HG03521 (cell line): Measurements from ENCODE around the gene ARHGAP26.

Experiments used
- ATAC-seq: cut with Tn5 transposase; IDR thresholded peaks from one replicate; pipeline ENCODE4 v1.9.1; 2021; ENCODE audit warnings: mild to moderate bottlenecking, moderate library complexity; ENCODE audit not compliant: unreplicated experiment

Gene ARHGAP26

GRCh38 chr5:143126174-143127019, 356.2 kb downstream of the ARHGAP26 start:
- ATAC-seq, result no peak

GRCh38 chr5:143128412-143129071, 358.4 kb downstream of the ARHGAP26 start:
- no peak for ATAC-seq

DNA sequence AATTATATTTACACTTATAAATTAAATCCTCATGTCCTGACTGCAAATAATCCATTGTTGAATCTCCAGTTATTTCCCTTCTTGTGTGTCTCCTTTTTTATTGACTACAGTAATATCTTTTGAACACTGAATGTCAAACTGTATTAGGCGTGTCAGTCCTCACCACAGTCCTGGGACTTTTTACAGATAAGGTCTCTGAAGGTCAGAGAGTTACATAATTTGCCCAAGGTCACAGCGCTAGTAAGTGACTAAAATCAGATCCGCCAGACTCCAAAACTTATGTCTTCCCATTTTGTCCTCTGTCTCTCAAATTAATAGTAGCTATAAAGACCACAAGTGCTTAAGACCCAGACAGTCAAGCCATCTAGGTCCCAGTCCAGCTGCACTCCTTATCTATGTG, 359.0 kb downstream of the ARHGAP26 start:
- ATAC-seq, result no peak

DNA sequence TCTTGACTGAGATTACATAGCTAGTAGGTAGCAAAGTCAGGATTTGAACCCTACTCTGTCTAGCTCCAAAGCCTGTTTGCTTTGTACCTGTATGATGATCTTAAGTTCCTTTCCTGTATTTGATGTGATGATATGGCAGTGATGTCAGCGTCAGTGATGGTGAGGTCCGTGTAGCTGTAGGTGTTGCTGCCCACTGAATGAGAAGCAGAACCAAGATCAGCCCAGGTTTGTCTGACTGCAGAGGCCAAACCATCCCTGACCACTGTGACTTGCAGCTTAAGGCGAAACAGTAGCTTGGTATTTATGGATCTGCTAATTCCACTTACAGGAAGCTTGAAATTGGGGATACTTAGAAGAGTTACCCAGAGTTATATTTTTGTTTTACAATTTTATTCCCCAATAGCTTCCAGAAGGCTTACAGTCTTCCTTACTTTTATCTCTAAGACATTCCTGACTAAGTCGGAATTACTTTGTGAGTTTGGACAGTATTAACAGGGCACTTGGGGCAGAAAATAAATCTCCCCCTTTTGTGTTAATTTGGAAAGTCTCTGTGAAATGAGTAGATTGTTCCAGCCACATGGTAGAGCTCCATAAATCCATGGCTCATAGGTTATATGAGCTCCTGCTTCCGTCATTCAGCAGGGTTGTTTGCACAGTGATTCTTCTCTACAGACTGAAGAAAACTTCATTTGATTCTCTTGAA, 359.9 kb downstream of the ARHGAP26 start:
- no peak for ATAC-seq

GRCh38 chr5:143130613-143131305, 360.6 kb downstream of the ARHGAP26 start:
- ATAC-seq, result no peak

DNA sequence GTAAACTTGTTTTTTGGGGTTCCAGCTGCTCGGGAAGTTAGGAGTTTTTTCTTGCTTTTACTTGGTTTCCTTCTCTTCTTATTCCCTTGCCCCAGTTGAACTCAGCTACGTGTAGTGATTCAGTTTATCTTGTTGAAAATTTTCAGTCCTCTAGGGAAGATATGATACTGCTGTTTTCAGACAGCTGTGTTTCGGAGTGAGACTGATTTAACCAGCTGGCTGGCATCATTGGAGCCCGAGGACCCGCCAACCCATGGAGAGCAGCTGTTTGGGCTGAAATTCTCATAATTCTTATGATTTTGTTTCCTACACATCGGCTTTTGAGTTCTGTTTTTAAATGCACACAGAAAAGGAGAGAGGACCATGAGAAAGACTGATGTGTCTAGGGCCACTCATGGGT, 361.8 kb downstream of the ARHGAP26 start:
- ATAC-seq, result no peak

DNA sequence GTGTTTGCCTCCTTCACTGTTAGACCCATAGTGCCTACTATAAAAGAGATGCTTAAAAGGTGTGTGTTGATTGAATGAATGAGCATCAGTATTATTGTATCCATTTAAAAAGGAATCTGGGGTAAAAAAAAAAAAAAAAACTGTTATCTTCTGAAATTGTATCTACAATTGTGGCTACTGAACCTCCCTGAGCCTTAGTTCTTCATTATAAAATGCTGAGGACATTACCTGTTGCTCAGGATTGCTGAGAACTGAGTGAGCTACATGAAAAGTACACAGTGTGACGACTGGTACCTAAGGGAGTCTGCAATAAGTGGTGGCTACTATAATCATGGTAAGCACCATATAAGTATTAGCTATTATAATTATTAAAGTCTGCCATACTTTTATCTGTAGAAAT, 362.6 kb downstream of the ARHGAP26 start:
- ATAC-seq, result no peak

GRCh38 chr5:143133721-143134120, 363.5 kb downstream of the ARHGAP26 start:
- no peak for ATAC-seq

- ATAC-seq, result no peak
These were observed 364.1 kb downstream of the ARHGAP26 start for GRCh38 chr5:143134269-143134668.

- ATAC-seq, result no peak
These were observed 364.7 kb downstream of the ARHGAP26 start for GRCh38 chr5:143134900-143135299.

DNA sequence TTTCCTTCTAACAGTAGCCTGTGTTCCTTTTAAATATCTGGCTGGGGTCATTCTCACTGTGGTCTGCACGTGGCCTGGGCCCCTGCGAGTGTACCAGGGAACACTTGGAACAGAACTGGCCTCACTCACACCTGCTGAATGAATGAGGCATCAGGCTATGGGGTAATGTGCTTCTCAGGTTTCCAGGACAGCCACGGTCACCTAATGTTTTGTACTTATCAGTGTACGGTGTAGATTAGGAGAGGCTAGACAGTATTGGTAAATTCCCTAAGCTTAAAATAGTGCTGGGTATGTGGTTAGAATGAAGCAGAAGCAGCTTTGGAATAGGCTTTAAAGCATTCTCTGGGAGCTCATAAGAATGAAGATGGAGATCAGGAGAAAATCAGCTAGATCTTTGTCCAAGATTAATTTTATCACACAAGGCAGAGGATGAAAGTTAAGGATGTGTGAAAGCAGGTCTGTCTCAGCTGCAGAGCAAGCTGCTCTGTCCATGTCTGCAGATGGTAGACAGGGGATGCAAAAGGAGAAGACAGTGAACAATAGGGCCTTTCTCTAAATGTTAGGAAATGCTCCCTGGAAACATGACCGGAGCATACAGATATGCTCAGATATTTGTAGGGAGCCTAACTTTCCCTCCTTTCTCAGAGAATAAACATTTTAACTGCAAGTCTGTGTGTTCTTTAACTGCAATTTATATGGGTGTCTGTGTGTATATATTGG, 365.8 kb downstream of the ARHGAP26 start:
- no peak for ATAC-seq

DNA sequence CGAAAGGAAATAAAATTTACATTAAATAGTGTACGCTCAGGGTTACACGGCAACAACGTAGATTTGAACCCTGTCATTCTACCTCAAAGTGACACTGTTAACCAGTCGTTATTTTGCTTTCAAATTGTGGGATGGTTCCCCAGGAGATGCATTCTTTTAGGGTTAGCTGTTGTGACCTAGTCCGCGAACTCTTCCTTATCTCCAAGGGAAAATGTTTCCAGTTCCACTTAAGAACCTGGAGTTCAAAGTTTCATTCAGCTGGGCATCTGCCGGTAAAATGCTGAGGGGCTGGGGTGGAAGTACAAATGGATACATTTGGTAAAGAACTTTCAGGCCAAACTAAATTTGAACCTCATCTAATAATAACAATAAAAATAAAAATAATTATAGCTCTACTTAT, 368.7 kb downstream of the ARHGAP26 start:
- ATAC-seq, result no peak

DNA sequence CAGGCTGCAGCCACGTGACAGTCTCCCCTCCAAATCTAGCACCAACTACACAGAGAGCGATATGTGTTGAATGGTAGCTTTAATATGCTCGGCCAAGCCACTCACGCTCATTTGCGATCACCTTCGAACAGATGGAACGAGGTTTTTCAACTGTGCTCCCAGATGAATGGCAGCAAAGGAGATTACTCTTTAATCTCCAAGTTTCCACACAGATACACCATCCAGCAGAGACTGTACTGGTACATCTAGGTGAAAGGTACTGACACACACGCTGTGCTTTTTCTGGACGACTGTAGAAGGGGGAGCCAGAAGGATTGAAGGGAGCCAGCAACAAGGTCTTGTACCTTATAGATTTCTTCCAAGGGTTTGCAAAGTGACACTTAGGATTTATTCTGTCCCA, 369.4 kb downstream of the ARHGAP26 start:
- ATAC-seq, result no peak

DNA sequence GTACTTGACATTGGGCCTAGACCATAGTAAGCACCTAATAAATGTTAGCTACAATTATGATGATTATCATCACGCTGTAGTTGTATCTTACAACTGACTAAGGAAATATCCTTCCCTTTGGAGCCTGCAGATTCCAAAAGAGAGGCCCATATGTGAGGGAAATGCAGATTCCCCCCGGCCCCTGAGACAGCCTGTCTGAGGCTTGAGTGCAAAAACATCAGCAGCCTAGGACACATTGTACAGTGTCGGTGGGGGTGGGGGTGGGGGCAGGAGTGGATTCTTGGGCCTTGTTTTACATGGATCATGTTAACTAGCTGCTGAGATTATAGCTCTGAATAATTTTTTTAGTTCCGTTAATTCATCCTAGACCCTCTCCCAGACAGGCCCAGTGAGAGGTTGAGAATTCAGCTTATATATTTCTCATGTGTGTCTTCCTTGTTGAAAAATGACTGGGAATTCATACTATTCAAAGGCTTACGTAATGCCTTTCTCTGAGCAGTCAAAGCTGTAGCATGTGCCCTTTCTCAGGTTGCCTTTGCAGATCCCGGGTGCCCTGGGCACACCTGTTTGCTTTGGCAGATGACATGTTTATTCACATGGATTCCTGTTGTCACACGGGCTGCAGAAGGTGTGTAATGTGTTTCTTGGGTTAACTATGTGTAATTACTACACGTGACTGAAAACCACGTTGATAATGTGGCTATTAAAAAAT, 370.5 kb downstream of the ARHGAP26 start:
- no peak for ATAC-seq

DNA sequence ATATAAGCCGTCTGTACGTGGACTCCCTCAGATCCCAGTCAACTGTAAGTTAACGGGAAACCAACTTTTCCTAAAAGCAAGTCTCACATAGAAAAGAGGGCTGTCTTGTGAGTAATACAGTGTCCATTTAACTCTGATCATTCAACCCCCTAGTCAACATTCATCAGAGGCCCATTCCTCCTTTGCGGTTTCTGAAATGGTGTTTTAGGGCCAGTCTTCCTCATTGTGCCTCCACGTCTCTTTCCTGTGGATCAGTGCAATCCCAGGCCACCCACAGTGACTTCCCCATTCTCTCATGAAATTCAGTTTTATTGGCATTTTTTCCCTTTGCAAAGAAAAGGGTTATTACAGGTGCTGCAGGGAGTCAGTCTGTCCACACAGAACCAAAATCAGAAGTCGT, 371.5 kb downstream of the ARHGAP26 start:
- ATAC-seq, result no peak

GRCh38 chr5:143142596-143143435, 372.6 kb downstream of the ARHGAP26 start:
- no peak for ATAC-seq

DNA sequence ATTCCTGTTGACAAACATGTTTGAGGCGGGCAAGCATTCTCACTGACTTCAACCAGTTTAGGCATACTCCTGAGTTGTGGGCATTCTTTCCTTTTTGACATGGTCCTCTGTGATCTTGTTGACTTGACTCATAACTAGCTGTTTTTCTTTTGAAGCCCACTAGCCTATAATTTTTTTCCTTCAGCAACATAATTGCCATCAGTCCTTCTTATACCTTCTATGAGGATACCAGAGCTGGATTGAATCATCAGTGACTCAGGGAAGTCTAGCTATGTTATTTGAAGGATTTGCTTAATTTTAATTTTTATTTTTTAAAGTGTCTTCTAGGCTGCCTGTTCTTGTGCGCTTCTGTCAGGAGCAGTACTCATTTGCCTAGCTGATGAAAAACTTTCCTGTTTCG, 373.8 kb downstream of the ARHGAP26 start:
- ATAC-seq, result no peak

DNA sequence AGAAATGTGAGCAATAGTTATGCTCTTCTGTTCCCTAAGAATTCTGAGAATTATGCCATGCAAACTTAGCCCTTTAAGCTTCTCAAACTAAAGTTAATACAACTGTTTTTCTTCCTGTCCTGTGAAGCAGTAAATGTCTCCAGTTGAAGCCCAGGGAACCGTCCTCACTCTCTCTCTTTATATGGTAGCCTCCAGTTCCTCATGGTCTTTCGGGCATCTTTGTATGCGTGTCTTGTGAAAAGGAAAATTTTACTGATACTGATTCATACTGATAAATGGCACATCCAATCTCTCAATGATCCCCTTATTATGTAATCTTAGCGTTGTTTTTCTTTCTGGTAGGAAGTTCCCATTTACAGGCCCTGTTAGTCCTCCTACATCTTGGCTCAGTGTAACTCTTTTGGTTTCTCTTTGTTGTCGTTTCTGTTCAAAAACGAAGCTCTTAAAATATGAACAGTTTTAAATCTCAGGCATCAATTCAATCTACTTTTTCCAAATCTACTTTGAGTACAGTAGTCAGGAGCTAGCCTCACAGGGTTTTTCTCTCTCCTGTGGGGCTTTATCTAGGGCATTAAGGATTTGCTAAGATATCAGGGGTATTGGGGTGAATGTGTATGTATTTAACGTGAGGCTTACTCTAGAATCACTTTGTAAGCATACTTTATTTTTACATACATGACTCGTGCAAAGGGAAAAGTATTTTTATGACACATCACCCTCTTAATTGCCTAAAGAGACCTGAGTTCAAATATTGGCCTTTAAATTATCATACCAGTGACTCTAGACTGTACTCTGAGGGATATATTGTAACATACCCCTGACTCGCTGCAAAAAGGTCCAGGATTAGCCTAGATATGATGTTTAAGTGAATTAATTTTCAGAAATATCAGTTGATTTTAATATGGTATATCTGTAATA, 375.3 kb downstream of the ARHGAP26 start:
- no peak for ATAC-seq
